SH-SY5Y (cell line): Measurements from ENCODE around the gene SULT1C4.

ENCODE experiments used
- GATA2 ChIP-seq: IDR thresholded peaks from 2 replicates; pipeline ENCODE4 v1.6.1; 2011; ENCODE audit warnings: mild to moderate bottlenecking, low read depth, low read length
- GATA3 ChIP-seq: IDR thresholded peaks from 2 replicates; pipeline ENCODE4 v1.6.1; 2011; ENCODE audit warnings: low read depth, mild to moderate bottlenecking, low read length, moderate library complexity

The SULT1C4 gene

DNA sequence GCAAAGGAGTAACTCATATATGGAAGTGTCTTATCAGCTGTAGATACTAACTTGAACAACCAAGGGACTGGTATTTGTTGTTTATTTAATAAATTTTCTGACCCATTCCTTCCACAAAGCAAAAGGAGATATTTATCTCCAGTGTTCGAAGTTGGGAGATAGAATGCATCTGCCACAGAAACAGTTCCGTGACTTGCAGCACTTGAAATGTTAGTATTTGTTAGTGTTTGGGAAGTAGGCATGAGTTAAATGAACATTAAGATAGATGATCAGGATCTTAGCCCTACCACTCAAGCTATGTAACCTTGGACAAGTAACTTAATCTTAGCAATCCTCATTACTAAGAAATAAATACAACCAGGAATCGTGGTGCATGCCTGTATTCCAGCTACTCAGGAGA lies 12.1 kb upstream of the SULT1C4 start:
- TF ChIP-seq GATA3 (no peak), GATA2 (no peak)

DNA sequence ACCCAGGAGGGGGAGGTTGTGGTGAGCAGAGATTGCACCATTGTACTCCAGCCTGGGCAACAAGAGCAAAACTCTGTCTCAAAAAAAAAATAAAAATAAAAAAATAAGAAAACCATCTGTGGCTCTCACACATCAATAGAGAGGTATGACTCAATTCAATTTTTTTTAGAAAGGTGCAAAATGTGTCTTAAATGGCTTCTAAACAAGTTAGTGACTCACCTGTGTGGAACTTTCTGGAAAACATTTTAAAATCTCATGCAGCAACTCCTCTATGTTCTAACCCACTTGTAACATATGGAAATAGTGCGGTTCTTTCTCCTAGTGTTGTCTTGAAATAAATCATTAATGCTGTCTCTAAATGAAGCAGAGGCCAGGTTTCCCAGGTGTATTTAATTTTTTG lies 10.7 kb upstream of the SULT1C4 start:
- TF ChIP-seq GATA2, result no peak
- TF ChIP-seq GATA3, result no peak

DNA sequence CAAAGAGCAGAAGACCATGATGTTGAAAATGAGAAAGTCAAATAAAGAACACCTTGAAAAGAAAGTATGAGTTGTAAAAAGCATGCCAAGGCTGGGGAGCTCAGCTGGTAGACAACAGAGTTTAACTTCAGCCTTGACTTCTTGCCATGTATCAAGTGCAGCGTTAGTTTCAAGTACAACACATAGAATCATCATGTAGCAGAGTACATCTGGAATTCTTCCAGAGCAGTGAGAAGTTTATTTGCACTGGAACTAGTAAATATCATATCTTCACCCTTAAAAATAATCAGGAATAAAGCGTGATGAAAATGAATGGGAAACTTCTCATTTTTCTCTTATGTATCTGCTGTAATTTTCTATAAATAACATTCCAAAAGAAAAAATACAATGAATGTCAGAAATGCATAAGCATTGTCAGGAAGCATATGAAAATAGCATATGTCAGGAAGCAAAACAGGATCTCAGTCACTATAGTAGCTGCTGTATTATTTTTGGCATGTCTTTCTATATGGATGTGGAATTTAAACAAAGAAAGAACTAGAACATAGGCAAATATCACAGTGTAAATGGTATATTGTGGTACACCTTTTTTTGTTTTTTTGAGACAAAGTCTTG lies 10.1 kb upstream of the SULT1C4 start:
- TF ChIP-seq GATA3 (no peak), GATA2 (no peak)

DNA sequence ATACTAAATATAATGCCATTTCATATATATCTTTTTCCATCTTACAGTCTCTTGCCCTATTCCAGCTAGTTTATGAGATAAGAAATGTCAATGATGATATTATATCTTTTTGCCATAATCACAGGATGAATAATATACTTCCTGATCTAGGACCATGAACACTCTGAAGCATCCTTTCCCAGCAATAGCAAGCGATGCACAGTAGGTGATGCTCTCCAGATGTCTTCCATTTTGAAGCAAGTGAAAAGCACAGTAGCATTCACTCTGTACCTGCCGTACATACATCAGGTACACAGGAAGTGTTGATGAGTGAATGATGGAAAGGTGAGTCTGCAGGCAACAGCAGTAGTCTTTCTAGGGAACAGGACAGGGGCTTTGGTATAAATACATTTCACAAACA lies 8.6 kb upstream of the SULT1C4 start:
- no peak for TF ChIP-seq GATA2
- TF ChIP-seq GATA3, result no peak

DNA sequence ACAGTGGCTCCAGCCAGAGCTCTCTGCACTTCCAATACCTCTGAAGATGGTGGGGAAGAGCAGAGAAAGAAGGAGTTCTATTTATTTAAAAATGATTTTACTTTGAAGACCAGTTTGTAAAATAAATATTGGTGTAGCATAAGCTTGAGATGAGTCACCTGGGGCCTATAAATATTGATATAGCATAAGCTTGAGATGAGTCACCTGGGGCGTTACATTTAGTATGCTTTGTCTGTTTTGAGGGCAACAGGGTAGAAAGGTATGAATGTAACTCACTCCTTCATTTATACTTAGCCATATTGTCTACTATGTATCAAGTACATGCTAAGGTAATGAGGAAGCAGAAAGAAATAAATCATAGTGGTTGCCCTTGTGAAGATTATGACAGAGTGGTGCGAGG lies 7.7 kb upstream of the SULT1C4 start:
- no peak for TF ChIP-seq GATA2
- TF ChIP-seq GATA3, result no peak

DNA sequence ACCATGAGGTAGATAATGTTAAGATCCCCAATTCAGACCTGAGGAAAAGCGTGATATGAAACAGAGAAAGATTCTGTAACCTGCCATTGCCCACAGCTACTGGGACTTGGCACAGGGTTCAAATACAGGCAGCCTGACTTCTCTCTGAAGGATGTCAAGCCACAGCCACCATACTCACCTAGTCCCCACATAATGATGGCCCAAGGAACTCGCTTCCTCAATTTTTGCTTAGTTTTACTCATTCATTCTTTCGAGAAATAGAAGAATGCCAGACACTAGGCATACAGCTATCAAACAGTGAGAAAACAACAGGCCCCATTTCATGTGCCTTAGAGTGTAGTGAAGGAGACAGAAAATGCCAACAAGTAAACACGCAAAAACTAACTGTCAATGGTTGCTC lies 980 bp upstream of the SULT1C4 start:
- TF ChIP-seq GATA3 (no peak), GATA2 (no peak)

DNA sequence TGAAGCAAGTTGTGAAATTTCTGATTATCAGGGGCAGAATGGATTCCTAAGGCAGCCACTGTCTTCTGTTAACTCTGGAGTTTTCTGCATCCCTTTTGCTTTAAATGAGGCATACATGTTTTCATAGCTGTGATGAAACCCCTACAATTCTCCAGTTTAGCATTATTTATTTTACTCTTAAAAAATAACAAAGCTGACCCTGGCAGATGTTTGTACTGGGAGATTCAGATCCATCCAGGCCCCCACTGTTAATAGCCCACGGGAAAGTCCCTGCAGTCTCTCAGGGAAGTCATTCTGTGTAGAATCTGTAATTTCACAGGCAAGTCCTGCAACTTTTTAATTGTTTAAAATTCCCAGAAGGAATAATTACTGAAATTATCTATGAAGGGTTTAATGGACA lies 353 bp upstream of the SULT1C4 start:
- TF ChIP-seq GATA3 (no peak), GATA2 (no peak)

DNA sequence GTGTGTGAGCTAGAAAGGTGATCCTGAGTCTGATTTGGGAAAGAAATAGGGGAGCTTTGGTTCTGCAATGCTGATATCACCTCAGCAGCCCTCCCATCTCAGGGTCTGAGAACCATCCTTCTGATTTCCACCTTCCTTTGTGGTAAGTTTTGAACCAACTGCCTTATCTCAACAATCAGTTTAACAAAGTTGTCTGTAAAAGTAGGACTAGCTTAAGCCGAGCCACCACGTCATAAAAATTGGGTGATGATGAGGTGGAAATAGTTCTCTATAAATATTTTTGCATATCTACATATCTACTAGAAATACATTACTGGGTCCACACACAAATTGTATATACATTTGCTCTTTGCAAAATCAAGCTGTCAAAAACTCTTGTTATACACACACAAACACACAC lies 1.1 kb downstream of the SULT1C4 start:
- TF ChIP-seq GATA2, result no peak
- TF ChIP-seq GATA3, result no peak

DNA sequence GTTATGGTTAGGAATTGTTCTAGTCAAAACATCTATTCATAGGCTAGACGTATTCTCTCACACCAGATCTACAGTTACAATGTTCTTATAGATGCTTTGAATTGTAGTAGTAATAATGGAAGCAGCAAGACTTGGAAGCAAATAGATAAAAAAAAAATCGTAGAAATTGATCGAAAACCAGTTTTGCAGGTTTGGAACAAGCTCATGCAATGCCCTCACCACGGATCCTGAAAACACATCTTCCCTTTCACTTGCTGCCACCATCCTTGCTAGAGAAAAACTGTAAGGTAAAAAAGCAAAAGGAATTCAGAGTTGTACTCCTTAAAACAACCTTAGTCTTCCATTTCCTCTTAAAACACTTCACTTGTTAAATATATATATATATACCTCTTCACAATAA lies 4.4 kb downstream of the SULT1C4 start:
- TF ChIP-seq GATA2 (no peak), GATA3 (no peak)

DNA sequence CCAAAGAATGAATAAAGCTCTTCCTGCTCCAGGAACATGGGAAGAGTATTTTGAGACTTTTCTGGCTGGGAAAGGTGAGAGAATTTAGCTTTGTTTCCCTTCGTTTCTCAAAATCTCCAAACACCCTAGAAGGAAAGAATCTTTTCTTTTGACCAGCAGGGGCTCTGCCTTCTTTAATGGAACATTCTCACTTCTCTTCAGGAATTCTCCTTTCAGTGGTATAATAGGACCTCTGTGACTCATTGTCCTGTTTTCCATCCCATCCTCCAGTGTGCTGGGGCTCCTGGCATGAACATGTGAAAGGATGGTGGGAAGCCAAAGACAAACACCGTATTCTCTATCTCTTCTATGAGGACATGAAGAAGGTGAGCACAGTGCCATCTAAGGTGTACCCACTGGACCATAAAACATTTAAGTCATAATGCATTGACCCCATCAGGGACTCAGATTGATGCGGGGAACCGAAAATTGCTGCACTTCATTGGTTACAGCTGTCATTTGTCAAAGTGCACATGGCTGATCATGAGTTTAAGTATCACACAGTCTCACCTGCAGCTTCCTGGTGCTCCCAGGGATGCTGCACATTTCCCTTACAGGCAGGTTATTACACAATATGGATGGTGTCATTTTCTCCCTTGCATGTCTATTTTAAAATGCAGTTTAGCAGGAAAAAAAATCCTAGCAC lies 5.5 kb downstream of the SULT1C4 start:
- no peak for TF ChIP-seq GATA2
- TF ChIP-seq GATA3, result no peak

DNA sequence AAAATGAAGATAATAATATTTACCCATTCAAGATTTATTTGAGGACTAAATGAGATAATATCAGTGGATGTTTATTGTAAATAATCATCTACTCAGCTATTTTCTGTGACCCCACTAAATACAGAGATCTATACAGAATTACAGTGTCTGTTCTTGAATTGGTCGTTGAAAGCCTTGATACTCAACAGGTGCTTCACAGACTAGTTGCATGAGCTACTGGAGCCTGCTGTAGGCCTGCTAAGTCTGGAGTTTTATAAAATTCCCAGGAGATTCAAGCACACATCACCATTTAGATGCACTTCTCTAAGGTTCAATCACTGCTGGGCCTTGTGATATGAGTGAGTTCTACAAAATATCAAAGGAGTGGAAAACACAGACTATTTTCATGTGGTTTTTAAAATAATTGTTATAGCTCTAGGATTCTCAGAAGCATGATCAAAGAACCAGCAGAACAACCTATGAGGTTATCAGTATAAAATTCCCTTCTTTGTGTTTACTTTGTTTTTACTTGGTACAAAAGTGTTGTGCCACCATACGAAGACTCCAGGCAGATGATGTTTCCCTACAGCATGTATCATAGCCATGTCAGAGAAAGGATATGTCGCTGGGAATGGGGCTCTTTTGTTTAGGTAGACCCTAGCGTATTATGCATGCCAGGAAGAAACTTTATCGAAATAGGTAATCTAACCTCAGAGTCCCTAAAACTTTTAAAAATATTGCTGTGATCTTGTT lies 7.1 kb downstream of the SULT1C4 start:
- TF ChIP-seq GATA2, result no peak

DNA sequence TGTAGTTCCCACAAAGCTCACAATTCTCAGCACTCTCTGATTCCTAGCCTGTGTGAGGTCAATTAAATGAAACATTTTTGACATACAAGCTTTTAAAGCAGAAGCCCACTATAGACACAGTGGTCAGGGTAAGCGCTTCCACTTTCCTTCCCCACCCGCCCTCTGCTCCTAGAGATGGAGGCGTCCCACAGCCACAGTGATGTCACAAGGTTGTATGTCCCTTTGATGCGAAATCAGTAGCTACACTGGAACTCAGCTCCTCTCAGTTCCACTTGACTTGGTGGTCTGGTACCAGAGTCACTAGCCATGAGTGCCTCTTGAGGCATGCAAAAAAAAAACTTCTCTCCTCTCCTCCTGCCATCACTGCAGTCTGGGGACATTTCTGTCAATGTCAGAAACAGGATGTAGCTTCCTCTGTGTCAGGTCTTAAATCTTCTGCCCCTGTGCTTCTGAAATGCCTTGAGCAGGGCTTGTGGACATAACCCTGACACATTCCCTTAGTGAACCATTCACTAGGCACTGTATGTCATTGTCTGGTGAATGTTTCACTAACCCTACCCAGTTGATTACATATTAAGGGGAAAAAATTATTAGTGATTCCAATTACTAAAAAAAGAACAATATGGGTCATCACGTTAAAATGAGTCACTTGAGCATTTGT lies 7.8 kb downstream of the SULT1C4 start:
- TF ChIP-seq GATA2 (no peak), GATA3 (no peak)

DNA sequence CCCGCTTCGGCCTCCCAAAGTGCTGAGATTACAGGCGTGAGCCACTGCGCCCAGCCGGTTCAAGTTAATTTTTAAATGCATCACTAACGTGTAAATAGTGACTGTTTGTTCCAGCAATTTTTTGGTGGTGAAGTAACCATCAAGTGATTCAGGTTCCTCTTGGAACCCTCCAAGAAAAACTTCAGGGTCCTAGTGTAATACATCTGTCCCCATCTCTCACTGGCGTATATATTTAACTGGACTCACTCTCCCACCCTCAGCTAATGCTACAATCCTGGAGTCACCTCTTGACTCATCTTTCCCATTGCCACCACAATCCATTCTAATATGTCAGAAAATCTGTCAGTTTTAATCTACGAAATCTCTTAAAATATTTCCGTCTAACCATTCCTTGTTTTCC lies 10.3 kb downstream of the SULT1C4 start:
- no peak for TF ChIP-seq GATA2
- no peak for TF ChIP-seq GATA3

DNA sequence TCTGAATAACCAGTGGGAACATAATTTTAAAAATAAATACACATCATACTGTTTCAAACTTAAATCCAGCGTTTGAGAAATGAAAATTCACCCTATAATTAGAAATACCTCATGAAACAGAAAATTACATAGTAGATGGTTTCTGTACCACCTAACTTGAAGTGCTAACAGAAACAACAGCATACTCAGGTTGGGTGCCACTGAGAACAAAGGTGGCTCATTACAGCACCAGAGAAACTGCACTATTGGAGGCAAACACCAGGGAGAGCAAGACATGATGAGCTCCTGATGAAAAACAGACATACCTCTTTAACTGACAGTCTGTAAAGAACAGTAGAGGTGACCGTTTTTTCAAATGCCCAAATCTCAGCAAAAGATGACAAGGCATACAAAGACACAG lies 12.6 kb downstream of the SULT1C4 start:
- TF ChIP-seq GATA3 (no peak), GATA2 (no peak)
